OCI-LY7 (cell line): ENCODE results near the gene RIPPLY2.

Source experiments
- EZH2phosphoT487 ChIP-seq: fragments of 200-600 bp; sonication (generic); IDR thresholded peaks from 2 replicates; pipeline ENCODE4 v1.6.1; 2018; ENCODE audit warnings: low read depth, borderline replicate concordance, mild to moderate bottlenecking, mixed run types, antibody characterized with exemption, low read length, moderate library complexity, mixed read lengths
- TF ChIP-seq, protein P1 (sequence below): fragments of 200-600 bp; sonication (generic); conservative IDR thresholded peaks from 2 replicates; pipeline ENCODE4 v1.5.1; 2014; ENCODE audit warnings: mild to moderate bottlenecking, antibody characterized with exemption, low read length, moderate library complexity, mixed read lengths

DNA sequence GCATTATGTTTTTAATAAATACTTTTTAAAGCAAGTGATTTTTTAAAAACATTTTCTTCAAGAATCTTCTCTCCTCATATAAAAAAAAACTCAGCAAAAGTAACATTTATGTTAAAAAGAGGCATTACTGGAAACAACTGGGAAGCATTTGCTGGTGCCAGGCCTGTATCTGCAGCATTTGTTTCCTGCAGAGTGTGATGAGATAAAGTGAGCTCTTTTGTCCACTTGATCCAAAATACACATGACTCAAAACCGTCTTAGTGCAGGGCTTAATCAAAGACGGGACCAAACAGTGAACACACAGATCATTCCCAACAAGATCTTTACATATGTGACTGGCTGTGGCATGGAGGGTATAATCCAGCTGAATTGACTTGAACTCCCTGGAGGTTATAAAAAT lies 28.3 kb upstream of the RIPPLY2 start:
- TF ChIP-seq, protein P1, sequence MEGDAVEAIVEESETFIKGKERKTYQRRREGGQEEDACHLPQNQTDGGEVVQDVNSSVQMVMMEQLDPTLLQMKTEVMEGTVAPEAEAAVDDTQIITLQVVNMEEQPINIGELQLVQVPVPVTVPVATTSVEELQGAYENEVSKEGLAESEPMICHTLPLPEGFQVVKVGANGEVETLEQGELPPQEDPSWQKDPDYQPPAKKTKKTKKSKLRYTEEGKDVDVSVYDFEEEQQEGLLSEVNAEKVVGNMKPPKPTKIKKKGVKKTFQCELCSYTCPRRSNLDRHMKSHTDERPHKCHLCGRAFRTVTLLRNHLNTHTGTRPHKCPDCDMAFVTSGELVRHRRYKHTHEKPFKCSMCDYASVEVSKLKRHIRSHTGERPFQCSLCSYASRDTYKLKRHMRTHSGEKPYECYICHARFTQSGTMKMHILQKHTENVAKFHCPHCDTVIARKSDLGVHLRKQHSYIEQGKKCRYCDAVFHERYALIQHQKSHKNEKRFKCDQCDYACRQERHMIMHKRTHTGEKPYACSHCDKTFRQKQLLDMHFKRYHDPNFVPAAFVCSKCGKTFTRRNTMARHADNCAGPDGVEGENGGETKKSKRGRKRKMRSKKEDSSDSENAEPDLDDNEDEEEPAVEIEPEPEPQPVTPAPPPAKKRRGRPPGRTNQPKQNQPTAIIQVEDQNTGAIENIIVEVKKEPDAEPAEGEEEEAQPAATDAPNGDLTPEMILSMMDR: no peak
- TF ChIP-seq EZH2phosphoT487: no peak
